Esophagus muscularis mucosa (tissue), 4 donors: ENCODE results near the gene CRTC1.

Experiments used
- CTCF ChIP-seq, 3 experiments: fragments of 200-600 bp in 2 of 3; fragments of 450-650 bp in 1 of 3; sonication (generic) in 2 of 3; IDR thresholded peaks; one replicate each; pipeline ENCODE4 v1.5.1; 2017 to 2019; ENCODE audit warnings: antibody characterized with exemption in 3 of 3, mild to moderate bottlenecking in 2 of 3, moderate library complexity in 1 of 3
- EP300 ChIP-seq: sonication (generic); formaldehyde crosslinking; IDR thresholded peaks from one replicate; pipeline ENCODE4 v1.6.1; 2017; ENCODE audit warnings: antibody characterized with exemption
- POLR2AphosphoS5 ChIP-seq, 2 donors: sonication (generic); formaldehyde crosslinking; IDR thresholded peaks; one replicate each; pipeline ENCODE4 v1.6.1; 2017; ENCODE audit warnings: antibody characterized with exemption in 2 of 2

GRCh38 chr19:18769989-18770528 lies 86.6 kb downstream of the CRTC1 start:
- TF ChIP-seq CTCF (IDR thresholded peaks at IDR 0.05) (no peak), POLR2AphosphoS5 (IDR thresholded peaks at IDR 0.05) (no peak), EP300 (no peak)
